Prostate gland (tissue), 2 donors: ENCODE data around the gene EIF5B. TPM values are rescaled to one million over a fixed set of nuclear protein-coding genes. Genes with fewer than 3 reads are reported as not detected.

Experiments
- DNase-seq: peaks from one replicate; pipeline ENCODE4 v3.0.0-alpha.2; 2019; ENCODE audit warnings: low spot score
- H3K27ac ChIP-seq, 2 donors: fragments of 200-600 bp; sonication (generic); 2 replicates each; pipeline ENCODE4 v1.5.1; 2017 to 2019
- H3K27me3 ChIP-seq: fragments of 200-600 bp; sonication (generic); replicated peaks from 2 replicates; pipeline ENCODE4 v1.5.1; 2019; ENCODE audit not compliant: insufficient read depth
- H3K36me3 ChIP-seq, 2 donors: fragments of 200-600 bp; sonication (generic); 1 replicate in 1 of 2; 2 replicates in 1 of 2; pipeline versions ENCODE4 v1.5.1 to v1.8.1; 2017 to 2019
- H3K4me1 ChIP-seq: fragments of 200-600 bp; sonication (generic); replicated peaks from 2 replicates; pipeline ENCODE4 v1.5.1; 2019
- H3K4me3 ChIP-seq, 2 donors: fragments of 200-600 bp; sonication (generic); 2 replicates each; pipeline ENCODE4 v1.5.1; 2017 to 2019
- H3K9me3 ChIP-seq: fragments of 200-600 bp; sonication (generic); 2 replicates; pipeline ENCODE4 v1.5.1; 2017
- POLR2A ChIP-seq: fragments of 450-650 bp; IDR thresholded peaks from one replicate; pipeline ENCODE4 v1.6.1; 2016; ENCODE audit warnings: antibody characterized with exemption, mild to moderate bottlenecking
- POLR2AphosphoS5 ChIP-seq: sonication (generic); formaldehyde crosslinking; IDR thresholded peaks from one replicate; pipeline ENCODE4 v1.6.1; 2017; ENCODE audit warnings: antibody characterized with exemption
- WGBS: methylation state at CpG from one replicate; pipeline ENCODE4 v1.1.5; 2018; 5-methylcytosine and 5-hydroxymethylcytosine counted together
- intact Hi-C: fragments of 100-400 bp; cut with DNase I; formaldehyde crosslinking; loops from one replicate; pipeline ENCODE4 v1.14.2; 2022
- total RNA-seq, 2 donors: library from RNA; depleted of rRNA; stranded (reverse); fragments of >200 nt; gene quantifications; one replicate each; pipeline ENCODE4 v1.1.0, GENCODE V29; 2016
- TF ChIP-seq, protein P1 (sequence below), 4 experiments: fragments of 200-600 bp in 2 of 4; fragments of 450-650 bp in 2 of 4; sonication (generic) in 2 of 4; IDR thresholded peaks; 1 replicate in 3 of 4; 2 replicates in 1 of 4; pipeline ENCODE4 v1.5.1; 2016 to 2019; ENCODE audit warnings: antibody characterized with exemption in 4 of 4, mild to moderate bottlenecking in 2 of 4, moderate library complexity in 2 of 4

The EIF5B gene
- total RNA-seq, 2 donors from 2014 or later, result 24.0 to 40.5 TPM

DNA sequence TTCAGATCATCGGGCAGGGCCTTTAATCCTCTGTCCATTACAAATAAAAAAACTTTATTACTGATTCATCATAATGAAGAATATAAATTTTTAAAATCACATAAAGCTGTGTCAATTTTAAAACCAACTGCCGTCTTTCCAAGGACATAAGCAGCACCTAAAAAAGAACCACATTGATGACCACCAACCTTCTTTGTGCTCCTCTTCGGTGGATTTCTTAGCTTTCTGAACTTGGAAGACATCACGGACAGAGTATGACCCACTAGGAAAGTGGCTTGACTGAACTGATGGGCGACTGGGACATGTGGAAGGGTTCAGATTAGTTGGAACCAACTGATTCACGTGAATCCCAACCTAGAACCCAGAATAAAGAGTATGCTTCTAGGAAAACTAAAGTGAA, 68.9 kb downstream of the EIF5B start:
- intact Hi-C loops, result no loop called here
- Histone ChIP-seq H3K27me3 (no peaks in the 10 kb centered on the region), H3K4me1 (no peaks in the 10 kb centered on the region), H3K36me3 (no peaks in the 10 kb centered on the region), H3K27ac (peak overlapping the region in 1 of 2 donors; percentile 71), H3K4me3 (no peak overlapping the region), H3K9me3 (no peaks in the 10 kb centered on the region)
- DNase-seq, result no peak
- 90% methylated on average over 6 of the region's 6 CpGs for WGBS
- TF ChIP-seq POLR2A, result no peak
- TF ChIP-seq, protein P1, sequence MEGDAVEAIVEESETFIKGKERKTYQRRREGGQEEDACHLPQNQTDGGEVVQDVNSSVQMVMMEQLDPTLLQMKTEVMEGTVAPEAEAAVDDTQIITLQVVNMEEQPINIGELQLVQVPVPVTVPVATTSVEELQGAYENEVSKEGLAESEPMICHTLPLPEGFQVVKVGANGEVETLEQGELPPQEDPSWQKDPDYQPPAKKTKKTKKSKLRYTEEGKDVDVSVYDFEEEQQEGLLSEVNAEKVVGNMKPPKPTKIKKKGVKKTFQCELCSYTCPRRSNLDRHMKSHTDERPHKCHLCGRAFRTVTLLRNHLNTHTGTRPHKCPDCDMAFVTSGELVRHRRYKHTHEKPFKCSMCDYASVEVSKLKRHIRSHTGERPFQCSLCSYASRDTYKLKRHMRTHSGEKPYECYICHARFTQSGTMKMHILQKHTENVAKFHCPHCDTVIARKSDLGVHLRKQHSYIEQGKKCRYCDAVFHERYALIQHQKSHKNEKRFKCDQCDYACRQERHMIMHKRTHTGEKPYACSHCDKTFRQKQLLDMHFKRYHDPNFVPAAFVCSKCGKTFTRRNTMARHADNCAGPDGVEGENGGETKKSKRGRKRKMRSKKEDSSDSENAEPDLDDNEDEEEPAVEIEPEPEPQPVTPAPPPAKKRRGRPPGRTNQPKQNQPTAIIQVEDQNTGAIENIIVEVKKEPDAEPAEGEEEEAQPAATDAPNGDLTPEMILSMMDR (IDR thresholded peaks at IDR 0.05), result no peak
- no peak for TF ChIP-seq POLR2AphosphoS5

DNA sequence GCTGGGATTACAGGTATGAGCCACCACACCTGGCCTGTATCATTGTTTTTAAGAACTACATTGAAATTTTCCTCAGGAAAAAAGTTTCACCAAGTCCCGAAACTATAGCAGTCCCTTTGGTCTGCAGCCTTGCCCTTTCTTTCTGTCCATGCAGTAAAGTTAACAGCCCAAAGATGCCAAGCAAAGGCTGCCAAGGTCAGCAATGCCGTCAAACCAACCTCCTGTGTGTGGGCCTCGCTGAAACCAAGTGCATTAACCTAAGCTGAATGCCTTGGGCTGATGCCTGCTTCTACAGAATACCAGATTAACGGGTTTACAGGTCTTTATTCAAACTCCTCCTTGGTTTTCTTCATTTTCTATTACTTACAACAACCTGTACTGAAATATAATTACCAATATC, 73.1 kb downstream of the EIF5B start:
- 92% methylated on average over 4 of the region's 4 CpGs for WGBS
- Histone ChIP-seq H3K4me1 (no peaks in the 10 kb centered on the region), H3K9me3 (no peaks in the 10 kb centered on the region), H3K27ac (no peak overlapping the region), H3K36me3 (peaks cover 0 to 5% of the 10 kb centered on the region in 2 donors), H3K4me3 (no peak overlapping the region), H3K27me3 (no peaks in the 10 kb centered on the region)
- TF ChIP-seq, protein P1 (IDR thresholded peaks at IDR 0.05), result no peak
- no peak for TF ChIP-seq POLR2A
- no peak for TF ChIP-seq POLR2AphosphoS5
- no peak for DNase-seq
- intact Hi-C loops, result no loop called here

DNA sequence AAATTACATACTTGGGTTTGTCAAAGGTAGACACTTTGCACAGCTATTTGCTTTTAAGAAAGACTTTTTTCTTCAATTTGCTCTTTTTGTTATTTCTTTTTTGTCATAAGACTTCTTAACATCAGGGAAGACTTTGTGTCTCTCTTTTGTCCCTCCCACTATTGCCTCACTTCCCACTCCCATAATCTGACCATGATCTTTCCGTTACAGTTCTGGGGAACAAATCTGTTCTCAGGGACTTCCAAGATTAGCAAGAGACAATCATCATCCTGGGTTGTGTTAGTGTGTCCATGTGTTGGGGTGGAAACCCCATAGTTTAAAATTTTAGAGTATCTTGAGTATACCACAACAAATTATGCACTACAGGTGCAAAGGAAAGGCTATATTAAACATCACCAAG, 77.4 kb downstream of the EIF5B start:
- Histone ChIP-seq H3K9me3 (no peaks in the 10 kb centered on the region), H3K27me3 (no peaks in the 10 kb centered on the region), H3K27ac (no peak overlapping the region), H3K36me3 (peaks cover 0 to 11% of the 10 kb centered on the region in 2 donors), H3K4me3 (no peak overlapping the region), H3K4me1 (no peaks in the 10 kb centered on the region)
- WGBS, result 89% methylated on average over 1 of the region's 1 CpG
- TF ChIP-seq, protein P1 (IDR thresholded peaks at IDR 0.05), result no peak
- TF ChIP-seq POLR2AphosphoS5 (no peak), POLR2A (no peak)
- no peak for DNase-seq
- intact Hi-C loops, result no loop called here

DNA sequence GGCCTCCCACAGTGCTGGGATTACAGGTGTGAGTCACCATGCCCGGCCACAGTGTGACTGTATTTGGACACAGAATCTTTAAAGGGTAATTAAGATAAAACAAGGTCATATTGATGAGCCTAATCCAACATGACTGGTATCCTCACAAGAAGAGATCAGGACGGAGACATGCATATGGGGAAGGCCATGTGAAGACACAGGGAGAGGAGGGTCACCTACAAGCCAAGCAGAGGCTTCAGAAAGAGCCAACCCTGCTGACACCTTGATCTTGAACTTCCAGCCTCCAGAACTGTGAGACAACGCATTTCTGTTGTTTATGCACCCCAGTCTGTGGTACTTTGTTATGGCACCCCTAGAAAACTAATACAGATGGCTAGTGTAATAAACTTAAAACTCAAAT, 80.2 kb downstream of the EIF5B start:
- 97% methylated on average over 3 of the region's 3 CpGs for WGBS
- H3K4me1 ChIP-seq, result no peaks in the 10 kb centered on the region
- DNase-seq, result no peak
- peaks cover 0 to 11% of the 10 kb centered on the region in 2 donors for H3K36me3 ChIP-seq
- intact Hi-C loops, result no loop called here
- no peak overlapping the region for H3K27ac ChIP-seq
- TF ChIP-seq, protein P1 (IDR thresholded peaks at IDR 0.05), result no peak
- TF ChIP-seq POLR2A, result no peak
- TF ChIP-seq POLR2AphosphoS5, result no peak
- H3K9me3 ChIP-seq, result no peaks in the 10 kb centered on the region
- H3K27me3 ChIP-seq, result no peaks in the 10 kb centered on the region
- H3K4me3 ChIP-seq, result no peak overlapping the region

DNA sequence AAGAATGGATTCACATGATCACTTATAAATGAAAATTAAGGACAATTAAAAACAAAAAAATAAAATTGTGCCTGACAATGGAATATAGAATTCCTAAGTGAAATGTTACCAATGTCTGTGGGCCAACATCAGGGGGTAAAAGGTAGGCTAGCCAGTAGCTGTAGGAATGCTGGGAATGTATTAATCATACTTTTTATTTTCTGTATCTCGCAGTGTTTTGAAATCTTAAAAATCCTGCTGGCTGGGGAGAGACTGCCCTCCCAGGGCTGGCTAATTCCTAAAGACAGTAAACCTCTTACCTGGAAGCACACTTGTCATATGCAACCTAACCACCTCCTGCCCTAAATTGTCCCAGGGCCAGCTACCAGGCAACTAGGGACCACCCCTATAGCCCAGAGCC, 82.8 kb downstream of the EIF5B start:
- Histone ChIP-seq H3K4me1 (no peaks in the 10 kb centered on the region), H3K4me3 (no peak overlapping the region), H3K27me3 (no peaks in the 10 kb centered on the region), H3K9me3 (no peaks in the 10 kb centered on the region), H3K27ac (no peak overlapping the region), H3K36me3 (peaks cover 0 to 6% of the 10 kb centered on the region in 2 donors)
- 74% methylated on average over 1 of the region's 1 CpG for WGBS
- intact Hi-C loops, result no loop called here
- no peak for DNase-seq
- TF ChIP-seq POLR2A (no peak), POLR2AphosphoS5 (no peak)
- TF ChIP-seq, protein P1 (IDR thresholded peaks at IDR 0.05), result no peak
